HepG2 (cell line): ENCODE data around the gene ECM1. TPM values are rescaled to one million over a fixed set of nuclear protein-coding genes. Genes with fewer than 3 reads are reported as not detected.
A peak's percentile ranks its signal among the peaks of the same experiment; 100 is the strongest.

ENCODE experiments used
- AGO1 ChIP-seq: fragments of 200-400 bp; formaldehyde crosslinking; IDR thresholded peaks from 2 replicates; pipeline ENCODE4 v1.6.1; 2017; ENCODE audit warnings: mild to moderate bottlenecking, low read depth, low read length, moderate library complexity; ENCODE audit not compliant: poor library complexity, severe bottlenecking
- ELF1 ChIP-seq: sonication (generic); formaldehyde crosslinking; IDR thresholded peaks from 2 replicates; pipeline ENCODE4 v1.4.0; 2020; ENCODE audit warnings: missing genetic modification reagents
- ERF ChIP-seq: IDR thresholded peaks from 2 replicates; pipeline ENCODE4 v1.6.1; 2018; ENCODE audit warnings: missing biosample characterization, missing genetic modification reagents
- FOXP1 ChIP-seq, 2 experiments: fragments of 450-650 bp in 1 of 2; IDR thresholded peaks; 2 replicates each; pipeline ENCODE4 v1.6.1; 2017 to 2018; ENCODE audit warnings: antibody characterized with exemption in 1 of 2
- GFI1 ChIP-seq: sonication (generic); formaldehyde crosslinking; IDR thresholded peaks from 2 replicates; pipeline ENCODE4 v1.5.0; 2020; ENCODE audit warnings: missing genetic modification reagents, mild to moderate bottlenecking, borderline replicate concordance
- GMEB1 ChIP-seq: sonication (generic); formaldehyde crosslinking; IDR thresholded peaks from 2 replicates; pipeline ENCODE4 v1.5.1; 2020; ENCODE audit warnings: missing genetic modification reagents, mild to moderate bottlenecking, borderline replicate concordance
- HNF4A ChIP-seq: sonication (generic); formaldehyde crosslinking; IDR thresholded peaks from 2 replicates; pipeline ENCODE4 v1.4.0; 2020; ENCODE audit warnings: missing genetic modification reagents
- JUNB ChIP-seq: sonication (generic); formaldehyde crosslinking; IDR thresholded peaks from 2 replicates; pipeline ENCODE4 v1.8.0; 2022; ENCODE audit warnings: missing genetic modification reagents, mild to moderate bottlenecking, borderline replicate concordance
- KDM4B ChIP-seq: sonication (generic); formaldehyde crosslinking; IDR thresholded peaks from 2 replicates; pipeline ENCODE4 v1.4.0; 2020; ENCODE audit warnings: missing genetic modification reagents
- MTF2 ChIP-seq: sonication (generic); formaldehyde crosslinking; IDR thresholded peaks from 2 replicates; pipeline ENCODE4 v1.5.0; 2020; ENCODE audit warnings: missing genetic modification reagents, borderline replicate concordance
- MXI1 ChIP-seq: IDR thresholded peaks from 3 replicates; pipeline ENCODE4 v1.6.1; 2012; ENCODE audit warnings: low read depth, low read length, inconsistent platforms, borderline replicate concordance
- POGZ ChIP-seq: sonication (generic); formaldehyde crosslinking; IDR thresholded peaks from 2 replicates; pipeline ENCODE4 v1.4.0; 2020; ENCODE audit warnings: mild to moderate bottlenecking, missing genetic modification reagents
- ZBED4 ChIP-seq: sonication (generic); formaldehyde crosslinking; IDR thresholded peaks from 2 replicates; pipeline ENCODE4 v1.4.0; 2020; ENCODE audit warnings: missing genetic modification reagents, borderline replicate concordance
- ZBTB10 ChIP-seq: sonication (generic); formaldehyde crosslinking; IDR thresholded peaks from 2 replicates; pipeline ENCODE4 v1.4.0; 2020; ENCODE audit warnings: missing genetic modification reagents, borderline replicate concordance
- ZBTB20 ChIP-seq: sonication (generic); formaldehyde crosslinking; IDR thresholded peaks from 2 replicates; pipeline ENCODE4 v1.8.1; 2023; ENCODE audit warnings: missing genetic modification reagents, low read depth, mild to moderate bottlenecking, borderline replicate concordance
- ZC3H13 ChIP-seq: sonication (generic); formaldehyde crosslinking; IDR thresholded peaks from 2 replicates; pipeline ENCODE4 v1.8.1; 2023; ENCODE audit warnings: mild to moderate bottlenecking, missing genetic modification reagents, moderate library complexity
- ZNF317 ChIP-seq: sonication (generic); formaldehyde crosslinking; IDR thresholded peaks from 2 replicates; pipeline ENCODE4 v1.5.0; 2020; ENCODE audit warnings: mild to moderate bottlenecking, missing genetic modification reagents
- ZNF337 ChIP-seq: sonication (generic); formaldehyde crosslinking; IDR thresholded peaks from 2 replicates; pipeline ENCODE4 v1.5.1; 2020; ENCODE audit warnings: missing genetic modification reagents, low read depth, mild to moderate bottlenecking, borderline replicate concordance
- ZNF543 ChIP-seq: sonication (generic); formaldehyde crosslinking; IDR thresholded peaks from 2 replicates; pipeline ENCODE4 v1.4.0; 2020; ENCODE audit warnings: mild to moderate bottlenecking, missing genetic modification reagents
- polyA plus RNA-seq, 8 experiments: library from polyadenylated mRNA; depleted of rRNA in 3 of 8; stranded (reverse) in 7 of 8; unstranded in 1 of 8; fragments of >200 nt; fragmentation: Illumina TruSeq in 4 of 8; extraction: Trizol in 4 of 8; gene quantifications; 2 replicates each; pipeline versions ENCODE4 v1.2.1 to v1.2.3, GENCODE V29; 2011 to 2016; ENCODE audit warnings: low read depth in 4 of 8, missing spikeins in 1 of 8, mixed read lengths in 1 of 8; ENCODE audit not compliant: insufficient read depth in 1 of 8
- total RNA-seq, 5 experiments: library from RNA; depleted of rRNA; stranded (reverse); fragments of >200 nt; fragmentation: Illumina TruSeq; extraction: Trizol; gene quantifications; 2 replicates each; pipeline ENCODE4 v1.2.3, GENCODE V29; 2016; ENCODE audit warnings: low read depth in 1 of 5

ECM1 gene
- total and polyA plus RNA-seq, 2 of the 13 experiments (the other 11 are each of a cell fraction or from before 2014, with no cell fraction given): 0.42 to 1.0 TPM

- TF ChIP-seq ZBTB10 (peak; percentile 85), JUNB (CRISPR knock-in tag) (no peak), ZBTB20 (CRISPR knock-in tag) (0 out of 2 replicates have a peak, but pooled peaks have one; percentile 24), MTF2 (CRISPR knock-in tag) (peak; percentile 38; the same call in 1 of the 2 replicates), MXI1 (peak; percentile 36; the same call in 1 of the 3 replicates), ZNF337 (CRISPR knock-in tag) (0 out of 2 replicates have a peak, but pooled peaks have one; percentile 61), AGO1 (peak; percentile 33), ERF (CRISPR knock-in tag) (peak; percentile 74; the same call in 1 of the 2 replicates), ZNF317 (CRISPR knock-in tag) (peak; percentile 47; the same call in 1 of the 2 replicates), KDM4B (CRISPR knock-in tag) (peak; percentile 85; the same call in 1 of the 2 replicates), GMEB1 (CRISPR knock-in tag) (0 out of 2 replicates have a peak, but pooled peaks have one; percentile 13), POGZ (CRISPR knock-in tag) (no peak), ZBED4 (peak; percentile 68; the same call in 1 of the 2 replicates), ELF1 (CRISPR knock-in tag) (peak; percentile 58; the same call in 1 of the 2 replicates), GFI1 (peak; percentile 46; the same call in 1 of the 2 replicates), FOXP1 (IDR thresholded peaks at IDR 0.05) (no peak), FOXP1 (CRISPR knock-in tag; IDR thresholded peaks at IDR 0.05) (0 out of 2 replicates have a peak, but pooled peaks have one; percentile 14), HNF4A (CRISPR knock-in tag) (0 out of 2 replicates have a peak, but pooled peaks have one; percentile 13), ZC3H13 (CRISPR knock-in tag) (0 out of 2 replicates have a peak, but pooled peaks have one; percentile 10), ZNF543 (CRISPR knock-in tag) (peak; percentile 42; the same call in 1 of the 2 replicates)
These were observed 54.1 kb downstream of the ECM1 start (continued) for GRCh38 chr1:150561974-150562445.
